T-helper 22 cell (primary cell): ENCODE results near the gene ADTRP.

Source experiments
- DNase-seq: peaks from one replicate; pipeline ENCODE4 v3.0.0-alpha.2; 2020; ENCODE audit warnings: low read depth

Gene ADTRP, protein sequence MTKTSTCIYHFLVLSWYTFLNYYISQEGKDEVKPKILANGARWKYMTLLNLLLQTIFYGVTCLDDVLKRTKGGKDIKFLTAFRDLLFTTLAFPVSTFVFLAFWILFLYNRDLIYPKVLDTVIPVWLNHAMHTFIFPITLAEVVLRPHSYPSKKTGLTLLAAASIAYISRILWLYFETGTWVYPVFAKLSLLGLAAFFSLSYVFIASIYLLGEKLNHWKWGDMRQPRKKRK

GRCh38 chr6:11778648-11779328 lies at the start of gene ADTRP:
Gene ADTRP, minus strand, starts transcription at chr6:11778803. Its CDS starts 44 bp downstream, at chr6:11778759.
- DNase-seq: no peak

GRCh38 chr6:11826779-11827178 lies 48.2 kb upstream of the ADTRP start:
- no peak for DNase-seq

DNA sequence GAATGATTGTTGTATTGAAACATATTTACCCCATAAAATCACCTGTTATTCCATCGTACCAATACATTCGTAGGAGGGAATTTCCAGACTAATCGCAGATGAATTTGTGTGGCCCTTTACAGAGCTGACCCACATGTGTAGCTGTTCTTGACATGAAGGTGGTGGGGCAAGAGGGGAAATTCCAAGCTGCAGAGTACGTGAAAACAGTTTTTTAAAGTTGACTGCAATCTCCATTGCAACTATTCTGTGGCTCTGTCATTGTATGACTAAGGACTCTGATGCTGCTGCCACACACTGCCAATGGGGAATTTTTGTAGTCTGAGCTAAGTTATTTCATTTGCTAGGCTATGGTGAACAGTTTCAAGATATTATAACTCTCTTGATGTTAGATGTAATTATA lies 46.4 kb upstream of the ADTRP start:
- DNase-seq: no peak

GRCh38 chr6:11822346-11822745 lies 43.7 kb upstream of the ADTRP start:
- DNase-seq: no peak

- DNase-seq: no peak
These were observed 43.2 kb upstream of the ADTRP start for GRCh38 chr6:11821781-11822180.

- DNase-seq: no peak
These were observed 42.2 kb upstream of the ADTRP start for GRCh38 chr6:11820821-11821220.

- DNase-seq: no peak
These were observed 40.9 kb upstream of the ADTRP start for GRCh38 chr6:11819486-11819885.

GRCh38 chr6:11815231-11815630 lies 36.6 kb upstream of the ADTRP start:
- no peak for DNase-seq

DNA sequence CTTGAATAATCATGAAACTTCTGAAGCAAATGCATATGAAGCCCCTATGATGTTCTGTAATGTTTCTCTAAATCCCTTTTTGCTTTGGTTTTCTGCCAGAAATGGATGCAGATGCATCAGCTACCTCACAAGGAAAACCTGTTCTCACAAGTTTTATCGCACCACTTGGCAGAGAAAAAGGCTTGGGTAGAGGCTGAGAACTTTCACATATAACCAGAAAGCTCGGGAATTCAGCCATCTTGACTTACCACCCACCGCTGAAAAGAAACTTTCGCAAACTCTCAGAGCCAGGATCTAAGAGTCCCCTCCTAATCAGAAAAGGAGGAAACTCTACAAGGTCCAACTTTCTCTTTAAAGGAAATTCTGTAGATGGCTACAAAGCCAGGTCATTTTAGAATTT lies 36.2 kb upstream of the ADTRP start:
- no peak for DNase-seq

DNA sequence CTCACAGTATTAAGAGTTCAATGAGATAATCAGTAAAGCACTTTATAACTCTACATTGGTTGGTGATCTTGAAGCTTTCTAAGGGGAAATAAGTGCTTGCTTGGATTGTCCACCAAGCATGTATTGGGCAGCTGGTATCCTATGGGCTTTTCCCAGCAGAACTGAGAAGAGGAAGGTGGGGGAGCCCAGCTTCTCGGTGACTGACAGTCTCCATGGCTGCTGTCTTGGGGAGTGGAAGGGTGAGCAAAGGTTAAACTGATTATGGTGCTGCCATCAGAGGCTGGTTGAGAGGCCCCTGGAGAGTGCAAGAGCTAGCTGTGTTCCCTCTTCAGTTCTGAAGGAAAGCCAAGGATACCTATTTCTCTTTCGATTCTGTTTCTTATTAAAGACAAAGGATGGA lies 35.5 kb upstream of the ADTRP start:
- no peak for DNase-seq

DNA sequence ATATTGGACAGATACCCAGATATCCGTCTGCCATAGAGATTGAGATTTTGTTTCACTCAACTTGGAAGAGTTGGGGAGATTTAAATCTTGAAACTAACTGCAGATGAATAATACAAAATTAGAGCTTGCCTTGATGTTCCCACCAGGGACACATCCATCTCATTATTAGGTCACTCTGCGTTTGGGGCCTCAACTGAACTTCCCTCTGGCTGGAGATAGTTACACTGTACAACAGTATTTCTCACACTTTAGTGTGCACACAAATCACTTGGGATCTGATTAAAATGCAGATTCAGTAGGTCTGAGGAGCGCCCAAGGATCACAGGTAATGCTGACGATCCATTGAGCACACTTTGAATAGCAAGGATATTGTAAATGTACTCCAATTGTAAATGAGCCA lies 35.0 kb upstream of the ADTRP start:
- no peak for DNase-seq

GRCh38 chr6:11812951-11813350 lies 34.3 kb upstream of the ADTRP start:
- no peak for DNase-seq

GRCh38 chr6:11812439-11812838 lies 33.8 kb upstream of the ADTRP start:
- DNase-seq: no peak

- no peak for DNase-seq
These were observed 33.2 kb upstream of the ADTRP start for GRCh38 chr6:11811644-11812264.

DNA sequence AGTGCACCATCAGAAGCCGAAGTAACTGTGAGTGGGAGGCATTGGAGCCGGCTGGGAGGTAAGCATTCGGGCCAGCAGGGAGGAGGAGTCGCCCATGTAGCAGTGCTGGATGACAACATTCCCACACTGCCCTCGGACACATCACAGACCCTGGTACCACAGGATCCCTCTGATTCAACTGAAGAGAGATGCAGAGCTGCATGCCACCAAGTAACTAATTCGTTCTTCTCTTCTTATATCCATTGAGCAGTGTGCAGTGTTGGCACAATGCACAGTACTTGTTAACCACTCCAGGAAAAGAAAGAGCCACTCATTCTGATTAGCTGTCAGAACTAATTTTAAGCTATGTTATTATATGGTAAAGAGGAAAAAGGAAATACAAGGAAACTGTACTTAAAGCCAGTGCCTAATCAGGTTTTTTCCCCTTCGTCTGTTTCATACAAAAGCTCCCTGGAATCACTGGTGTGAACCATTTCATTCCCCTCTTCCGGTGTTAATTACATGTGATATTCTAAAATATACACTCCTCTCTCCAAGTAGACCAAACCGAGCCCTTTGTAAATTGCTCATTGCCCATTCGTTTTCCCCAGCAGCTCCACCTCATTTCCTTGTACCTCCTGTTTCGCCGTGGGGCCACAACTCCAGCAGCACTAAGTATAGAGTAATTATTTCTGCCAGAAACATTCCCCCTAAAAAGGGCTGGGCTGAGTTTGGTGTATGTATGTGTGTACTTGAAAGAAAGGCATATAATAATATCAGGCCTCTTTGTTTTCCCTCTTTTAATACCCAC lies 32.4 kb upstream of the ADTRP start:
- DNase-seq: no peak

GRCh38 chr6:11810039-11810541 lies 31.5 kb upstream of the ADTRP start:
- DNase-seq: no peak

DNA sequence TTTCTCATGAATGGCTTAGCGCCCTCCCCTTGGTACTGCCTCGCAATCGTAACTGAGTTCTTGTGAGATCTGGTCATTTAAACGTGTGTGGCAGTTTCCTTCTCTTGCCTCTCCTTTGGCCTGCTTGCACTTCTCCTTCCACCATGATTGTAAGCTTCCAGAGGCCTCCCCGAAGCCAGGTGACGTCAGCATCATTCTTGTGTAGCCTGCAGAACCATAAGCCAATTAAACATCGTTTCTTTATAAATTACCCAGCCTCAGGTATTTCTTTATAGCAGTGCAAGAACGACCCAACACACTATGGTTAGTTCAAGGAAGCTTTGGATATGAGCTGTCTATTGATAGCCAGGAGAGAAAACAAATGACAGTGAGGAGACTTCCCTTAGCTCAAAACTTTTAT lies 29.5 kb upstream of the ADTRP start:
- DNase-seq: no peak

- DNase-seq: no peak
These were observed 28.1 kb upstream of the ADTRP start for GRCh38 chr6:11806561-11807317.

GRCh38 chr6:11805259-11806053 lies 26.9 kb upstream of the ADTRP start:
- DNase-seq: no peak

- DNase-seq: no peak
These were observed 26.1 kb upstream of the ADTRP start for GRCh38 chr6:11804701-11805100.

- no peak for DNase-seq
These were observed 25.5 kb upstream of the ADTRP start for GRCh38 chr6:11804135-11804534.
